HG03565 (cell line): Measurements from ENCODE around the gene TRAF6.
A peak's percentile ranks its signal among the peaks of the same experiment; 100 is the strongest.
"Not testable (repeated sequence)": the region's sequence is repeated elsewhere in the genome, so short reads cannot be mapped to it uniquely, and the experiment has no call there.

Experiments used
- ATAC-seq: cut with Tn5 transposase; IDR thresholded peaks from one replicate; pipeline ENCODE4 v1.9.1; 2021; ENCODE audit warnings: mild to moderate bottlenecking, moderate library complexity; ENCODE audit not compliant: unreplicated experiment

TRAF6 gene

DNA sequence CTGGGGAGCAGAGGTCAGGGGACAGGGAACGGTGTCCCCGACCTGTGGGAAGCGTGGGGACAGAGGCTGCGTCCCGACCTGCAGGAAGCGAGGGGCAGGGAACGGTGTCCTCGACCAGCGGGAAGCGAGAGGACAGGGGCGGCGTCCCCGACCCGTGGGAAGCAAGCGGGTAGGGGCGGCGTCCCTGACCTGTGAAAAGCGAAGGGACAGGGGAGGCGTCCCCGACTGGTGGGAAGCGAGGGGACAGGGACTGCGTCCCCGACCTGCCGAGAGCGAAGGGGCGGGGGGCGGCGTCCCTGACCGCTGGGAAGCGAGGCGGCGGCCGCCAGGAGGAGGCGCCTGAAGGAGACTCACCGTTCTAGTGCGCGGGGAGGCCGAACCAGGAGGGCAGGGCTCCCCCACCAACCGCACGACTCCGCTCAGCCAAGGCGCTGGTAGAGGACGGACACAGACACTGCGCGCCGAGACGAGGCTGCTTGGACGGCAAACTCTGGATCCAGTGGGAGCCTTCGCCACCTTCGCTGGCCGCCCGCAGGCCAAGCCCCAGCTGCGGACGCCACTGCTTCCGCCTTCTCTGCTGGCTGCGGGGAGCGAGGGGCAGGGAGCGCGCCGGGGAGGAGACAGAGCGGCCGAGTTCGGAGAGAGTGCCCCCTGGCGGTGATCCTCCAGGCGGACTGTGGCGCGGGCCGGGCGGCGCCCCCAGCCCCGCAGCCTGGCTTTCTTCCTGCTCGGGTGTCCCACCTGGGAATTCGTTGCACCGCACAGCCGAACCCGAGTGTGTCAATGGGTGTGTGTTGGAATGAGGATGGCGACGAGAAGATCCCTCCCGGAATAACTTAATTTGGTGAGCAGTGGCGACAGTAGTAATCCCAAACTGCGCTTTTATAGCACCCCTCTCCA, at the start of gene TRAF6:
Gene TRAF6, minus strand, starts transcription at position 579 of the 900 bp plus-strand sequence. CDS start 8,757 bp downstream, outside the sequence.
- peak; percentile 91 for ATAC-seq

- peak; percentile 99 for ATAC-seq
Measured at GRCh38 chr11:36558571-36559413, 48.7 kb upstream of the TRAF6 start.

- ATAC-seq, result no peak
Measured at GRCh38 chr11:36557991-36558390, 47.9 kb upstream of the TRAF6 start.

DNA sequence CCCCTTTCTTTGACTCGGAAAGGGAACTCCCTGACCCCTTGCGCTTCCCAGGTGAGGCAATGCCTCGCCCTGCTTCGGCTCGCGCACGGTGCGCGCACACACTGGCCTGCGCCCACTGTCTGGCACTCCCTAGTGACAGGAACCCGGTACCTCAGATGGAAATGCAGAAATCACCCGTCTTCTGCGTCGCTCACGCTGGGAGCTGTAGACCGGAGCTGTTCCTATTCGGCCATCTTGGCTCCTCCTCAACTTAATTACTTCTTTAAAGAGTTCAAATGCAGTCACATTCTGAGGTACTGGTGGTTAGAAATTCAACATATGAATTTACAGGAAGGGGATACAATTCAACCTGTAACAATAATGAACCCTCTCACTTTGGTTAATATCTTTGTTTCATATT, 47.3 kb upstream of the TRAF6 start:
- ATAC-seq, result not testable (repeated sequence)

- ATAC-seq, result no peak
Measured at GRCh38 chr11:36550385-36551115, 40.5 kb upstream of the TRAF6 start.

DNA sequence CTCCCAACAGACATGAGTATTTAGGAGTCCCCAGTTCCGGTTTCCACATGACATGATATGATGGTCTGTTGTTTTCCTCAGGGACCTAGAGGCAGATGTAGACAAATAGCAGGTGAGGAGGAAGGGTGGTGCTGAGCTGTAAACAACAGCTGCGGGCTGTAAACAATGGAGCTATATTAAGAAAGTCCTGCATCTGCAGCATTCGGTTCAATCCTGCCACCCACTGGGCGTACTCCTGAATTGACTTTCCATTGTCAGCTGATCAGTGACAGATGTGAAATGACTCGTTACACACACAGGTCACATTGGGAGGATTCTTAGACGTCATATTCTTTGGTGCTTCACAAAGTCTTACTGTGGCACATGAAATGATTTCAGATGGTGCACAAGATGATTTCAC, 30.9 kb upstream of the TRAF6 start:
- peak; percentile 98 for ATAC-seq

DNA sequence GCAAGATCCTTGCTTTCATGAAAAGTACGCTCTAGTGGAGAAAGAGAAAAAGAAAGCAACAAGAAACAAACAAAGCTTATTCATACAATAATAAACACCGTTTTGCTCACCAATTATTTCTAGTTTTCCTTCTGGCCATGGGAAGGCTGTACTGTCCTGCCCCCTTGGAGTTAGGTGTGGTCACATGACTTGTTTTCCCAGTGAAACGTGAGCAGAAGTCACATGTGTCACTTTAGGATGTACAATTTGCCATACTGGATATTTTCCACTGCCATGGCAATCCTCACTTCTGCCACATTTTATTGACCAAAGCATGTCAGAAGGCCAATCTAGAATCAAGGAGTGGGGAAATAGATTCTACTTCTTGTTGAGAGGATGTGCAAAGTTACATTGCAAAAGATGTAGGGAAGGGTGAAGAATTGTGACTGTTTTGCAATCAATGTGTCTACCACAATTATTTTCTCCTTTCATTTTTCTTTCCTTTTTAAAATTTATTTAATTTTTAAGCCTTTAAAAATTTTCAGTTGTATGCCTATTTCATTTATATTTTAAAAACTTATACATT, 24.3 kb upstream of the TRAF6 start:
- ATAC-seq, result no peak

DNA sequence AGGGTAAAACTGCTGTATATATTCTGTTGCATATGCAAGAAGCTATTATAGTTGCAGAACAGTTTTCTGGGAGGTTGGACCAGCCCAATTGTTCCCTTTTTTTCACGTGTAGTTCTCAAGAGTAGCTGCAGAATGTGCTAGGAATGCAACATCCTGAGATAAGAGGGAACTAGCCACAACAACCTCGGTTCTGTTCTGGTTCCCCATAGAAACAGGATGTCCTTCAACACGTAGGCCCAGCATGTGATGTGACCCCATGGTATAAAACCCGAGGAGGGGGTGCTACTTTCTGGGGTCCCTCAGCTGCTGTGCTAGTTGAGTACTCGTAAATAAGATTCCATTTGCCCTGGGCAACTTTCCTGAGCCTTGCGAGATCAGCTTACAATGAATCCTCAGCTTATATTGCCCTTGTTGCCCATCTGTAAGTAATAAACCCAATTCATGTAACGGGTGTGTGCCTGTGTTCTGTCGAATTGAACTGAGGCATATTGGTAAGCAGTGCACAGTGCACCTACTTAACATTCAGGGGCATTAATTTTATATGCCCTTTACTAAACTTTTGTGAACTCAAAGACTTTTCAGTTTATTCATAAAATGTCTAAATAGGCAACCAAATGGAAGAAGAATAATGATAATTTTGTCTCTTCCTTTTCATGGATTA, 23.0 kb upstream of the TRAF6 start:
- no peak for ATAC-seq

GRCh38 chr11:36530840-36531239, 20.8 kb upstream of the TRAF6 start:
- ATAC-seq, result no peak

DNA sequence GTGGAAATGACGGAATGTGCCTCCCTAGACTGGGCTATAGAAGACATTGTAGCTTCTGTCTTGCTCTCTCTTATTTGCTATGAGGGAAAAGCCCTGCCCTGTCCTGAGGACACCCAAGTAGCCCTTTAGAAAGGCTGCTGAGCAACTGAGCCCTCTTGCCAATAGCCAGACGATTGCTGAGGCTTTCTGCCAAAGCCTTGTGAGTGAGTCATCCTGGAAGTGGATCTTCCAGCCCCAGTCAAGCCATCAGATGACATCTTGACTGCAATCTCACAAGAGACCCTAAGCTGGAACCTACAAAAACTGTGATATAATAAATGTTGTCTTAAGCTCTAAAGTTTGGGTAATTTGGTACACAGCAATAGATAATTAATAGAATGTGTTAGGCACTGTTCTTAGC, 3.9 kb upstream of the TRAF6 start:
- ATAC-seq, result no peak

DNA sequence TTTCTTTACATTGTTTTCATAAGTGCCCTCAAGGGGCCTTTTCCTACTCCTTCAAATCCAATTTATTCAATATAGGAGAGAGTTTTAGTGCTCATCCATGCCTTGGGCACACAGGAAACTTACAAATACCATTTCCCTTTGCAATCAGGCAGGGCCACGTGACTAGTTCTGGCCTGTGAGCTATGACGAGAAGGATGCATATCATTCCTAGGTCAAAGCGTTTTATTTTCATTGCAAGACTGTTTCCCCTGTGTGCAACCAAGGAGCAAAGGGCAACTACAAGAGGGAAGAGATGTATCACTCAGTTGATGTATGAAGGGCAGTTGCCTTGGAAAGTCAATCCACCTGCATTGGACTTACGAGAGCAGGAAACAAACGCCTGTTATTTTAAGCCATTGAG, 1.9 kb upstream of the TRAF6 start:
- ATAC-seq, result no peak

- not testable (repeated sequence) for ATAC-seq
Measured at GRCh38 chr11:36511062-36511461, 990 bp upstream of the TRAF6 start.

DNA sequence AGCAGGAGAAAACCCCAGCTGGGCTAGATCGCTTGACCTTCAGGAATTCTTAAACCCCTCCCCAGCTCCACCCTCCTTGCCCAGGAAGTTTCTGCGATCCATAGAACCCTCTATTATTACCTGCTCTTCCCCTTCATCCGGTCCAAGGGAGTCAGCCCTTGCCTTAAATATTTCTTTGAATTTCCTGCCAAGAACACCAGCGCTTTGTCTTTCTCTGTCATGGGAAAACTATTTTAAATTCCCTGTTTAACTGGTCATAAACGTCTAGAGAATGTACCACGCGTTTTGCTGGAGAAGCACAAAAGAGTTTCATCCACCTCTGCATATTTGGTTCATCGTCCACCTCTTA, 496 bp upstream of the TRAF6 start:
- ATAC-seq, result no peak

GRCh38 chr11:36509201-36509639, 852 bp downstream of the TRAF6 start:
- no peak for ATAC-seq

DNA sequence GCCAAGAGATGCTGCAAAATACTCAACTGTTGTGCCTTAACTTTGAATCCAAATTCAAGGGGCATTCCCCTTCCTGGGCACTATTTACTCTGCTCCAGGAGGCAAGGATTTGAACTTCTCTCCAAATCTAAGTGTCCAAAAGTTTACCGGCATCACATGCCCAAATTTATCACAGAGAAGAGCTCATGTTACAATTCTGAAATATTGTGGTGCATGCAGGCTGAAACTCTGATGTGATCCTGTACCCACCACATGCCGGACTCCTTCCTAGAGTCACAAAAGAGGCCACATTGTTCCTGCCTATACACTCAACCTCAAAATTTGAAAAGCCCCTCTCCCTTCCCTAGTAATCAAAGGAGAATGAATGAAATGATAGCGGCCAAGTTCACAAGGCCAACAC, 1.3 kb downstream of the TRAF6 start:
- no peak for ATAC-seq

- ATAC-seq, result no peak
Measured at GRCh38 chr11:36507824-36508489, 2.1 kb downstream of the TRAF6 start.

- ATAC-seq, result no peak
Measured at GRCh38 chr11:36501236-36501635, 8.8 kb downstream of the TRAF6 start.

- ATAC-seq, result peak; percentile 96
Measured at GRCh38 chr11:36500315-36500721, 9.8 kb downstream of the TRAF6 start.

- no peak for ATAC-seq
Measured at GRCh38 chr11:36499315-36499714, 10.8 kb downstream of the TRAF6 start.

DNA sequence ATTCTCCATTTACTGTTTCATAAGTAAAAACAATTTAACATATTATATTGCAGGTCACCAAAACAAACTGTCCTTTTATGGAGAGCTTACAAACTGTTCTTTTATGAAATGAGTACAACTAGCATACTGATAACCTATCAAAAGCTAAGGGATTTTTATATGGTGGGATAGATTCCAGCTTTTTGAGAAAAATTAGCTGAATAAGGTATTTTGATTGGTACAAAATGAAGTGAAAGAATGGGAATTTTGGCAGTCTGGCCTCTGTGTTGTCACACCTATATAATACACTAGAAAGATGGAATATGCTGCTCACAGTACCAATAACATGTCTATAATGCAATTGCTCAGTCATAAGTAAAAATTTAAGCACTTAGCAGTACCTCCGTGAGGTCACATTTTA, 11.4 kb downstream of the TRAF6 start:
- ATAC-seq, result no peak
